Measurements from ENCODE around the gene NHERF2. TPM values are rescaled to one million over a fixed set of nuclear protein-coding genes. Genes with fewer than 3 reads are reported as not detected.

Gene NHERF2
- total and polyA plus RNA-seq, 7 donors: 61.6 to 156 (median 86.8) TPM

DNA sequence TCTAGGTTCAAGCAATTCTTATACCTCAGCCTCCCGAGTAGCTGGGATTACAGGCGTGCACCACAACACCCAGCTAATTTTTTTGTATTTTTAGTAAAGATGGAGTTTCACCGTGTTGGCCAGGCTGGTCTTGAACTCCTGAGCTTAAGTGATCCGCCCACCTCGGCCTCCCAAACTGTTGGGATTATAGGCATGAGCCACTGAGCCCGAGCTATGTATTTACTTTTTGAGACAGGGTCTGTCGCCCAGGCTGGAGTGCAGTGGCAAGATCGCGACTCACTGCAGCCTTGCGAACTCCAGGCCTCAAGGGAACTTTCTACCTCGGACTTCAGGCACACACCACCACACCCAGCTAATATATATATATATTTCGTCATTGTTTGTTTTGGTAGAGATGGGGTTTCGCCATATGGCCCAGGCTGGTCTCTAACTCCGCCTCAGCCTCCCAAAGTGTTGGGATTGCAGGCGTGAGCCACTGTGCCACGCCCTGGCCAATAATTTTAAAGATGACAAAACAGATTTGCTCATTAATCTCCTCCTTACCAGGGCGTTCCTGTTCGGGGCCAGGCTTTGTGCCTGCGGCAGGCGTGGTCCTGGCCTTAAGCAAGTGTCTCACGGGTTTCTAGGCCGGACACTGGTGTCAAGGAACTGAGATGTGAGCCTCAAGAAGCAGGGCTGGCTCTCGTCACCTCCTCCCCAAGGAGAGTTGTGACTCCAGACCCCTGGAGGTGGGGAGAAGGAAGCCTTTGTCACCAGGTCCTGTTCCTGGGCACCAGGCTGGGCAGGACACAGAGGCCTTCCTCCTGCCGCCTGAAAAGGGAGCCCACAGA, 11.4 kb upstream of the NHERF2 start:
- no peak overlapping the region for H3K4me3 ChIP-seq
- ATAC-seq: no peak
- peak in 1 of 2 donors; percentile 46 for DNase-seq
- no peaks in the 10 kb centered on the region for H3K9me3 ChIP-seq
- H3K27ac ChIP-seq: no peak overlapping the region
- peaks cover 4% of the 10 kb centered on the region for H3K4me1 ChIP-seq
- WGBS, 3 donors: 86 to 88% (median 86%) methylated on average over 24 of the region's 24 CpGs
- H3K27me3 ChIP-seq (ENCODE audit: insufficient read depth in 3 of 3, low read length in 2 of 3): peaks cover 0 to 13% (median 12%) of the 10 kb centered on the region in 3 donors
- intact Hi-C loops (cut with DNase I): no loop called here
- no peak for TF ChIP-seq CTCF (IDR thresholded peaks at IDR 0.05)
- H3K36me3 ChIP-seq (ENCODE audit: insufficient read depth in 1 of 2, low read depth in 1 of 2): no peaks in the 10 kb centered on the region

- Histone ChIP-seq H3K27me3 (ENCODE audit: insufficient read depth in 3 of 3, low read length in 2 of 3) (peaks cover 0 to 18% (median 15%) of the 10 kb centered on the region in 3 donors), H3K36me3 (ENCODE audit: insufficient read depth in 1 of 2, low read depth in 1 of 2) (no peaks in the 10 kb centered on the region), H3K4me3 (no peak overlapping the region), H3K9me3 (no peaks in the 10 kb centered on the region), H3K27ac (no peak overlapping the region), H3K4me1 (no peaks in the 10 kb centered on the region)
- DNase-seq (peak in 1 of 2 donors; percentile 35), ATAC-seq (no peak)
- TF ChIP-seq CTCF (IDR thresholded peaks at IDR 0.05): no peak
- intact Hi-C loops (cut with DNase I): no loop called here
- WGBS, 3 donors: 85 to 89% (median 87%) methylated on average over 7 of the region's 7 CpGs
Measured at GRCh38 chr16:2015947-2016208, 10.8 kb upstream of the NHERF2 start.

DNA sequence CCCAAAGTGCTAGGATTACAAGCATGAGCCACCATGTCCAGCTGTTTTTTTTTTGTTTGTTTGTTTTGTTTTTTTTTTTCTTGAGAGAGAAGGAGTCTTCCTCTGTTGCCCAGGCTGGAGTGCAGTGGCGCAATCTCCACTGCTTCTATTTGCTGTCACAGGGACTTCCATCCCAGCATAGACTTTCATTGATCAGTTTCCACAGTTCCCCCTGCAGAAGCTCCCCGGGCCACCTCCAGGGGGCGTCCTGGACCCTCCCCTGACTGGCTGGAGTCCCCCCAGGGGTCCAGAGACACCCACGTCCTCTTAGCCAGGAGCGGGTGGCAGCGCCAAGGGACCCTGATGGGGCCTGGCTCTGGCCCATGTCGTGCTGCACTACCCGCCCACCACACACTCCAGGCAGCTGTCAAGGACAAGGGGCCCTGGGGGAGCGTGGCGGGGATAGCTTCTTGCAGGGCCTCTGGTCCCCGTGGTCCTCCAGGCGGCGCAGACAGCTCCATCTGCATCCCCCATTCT, 10.2 kb upstream of the NHERF2 start:
- DNase-seq (peak in 1 of 2 donors; percentile 47), ATAC-seq (no peak)
- Histone ChIP-seq H3K27me3 (ENCODE audit: insufficient read depth in 3 of 3, low read length in 2 of 3) (peaks cover 0 to 24% (median 15%) of the 10 kb centered on the region in 3 donors), H3K36me3 (ENCODE audit: insufficient read depth in 1 of 2, low read depth in 1 of 2) (no peaks in the 10 kb centered on the region), H3K9me3 (no peaks in the 10 kb centered on the region), H3K27ac (no peak overlapping the region), H3K4me1 (no peaks in the 10 kb centered on the region), H3K4me3 (no peak overlapping the region)
- TF ChIP-seq CTCF (IDR thresholded peaks at IDR 0.05): peak; percentile 13
- WGBS, 3 donors: 27 to 35% (median 34%) methylated on average over 13 of the region's 13 CpGs
- intact Hi-C loops (cut with DNase I): no loop called here

GRCh38 chr16:2019518-2019920, 7.2 kb upstream of the NHERF2 start, which contains the start of gene NPW:
Gene NPW (plus strand): TSS chr16:2019785.
- ATAC-seq (no peak), DNase-seq (no peak)
- H3K4me3 ChIP-seq: peak within 1 kb of the TSS; percentile 43
- WGBS, 3 donors: 3 to 6% (median 5%) methylated on average over 13 to 33 of the region's 33 CpGs
- peaks cover 0 to 27% (median 18%) of the 10 kb centered on the region in 3 donors for H3K27me3 ChIP-seq (ENCODE audit: insufficient read depth in 3 of 3, low read length in 2 of 3)
- no peak for TF ChIP-seq CTCF (IDR thresholded peaks at IDR 0.05)
- no peaks in the 10 kb centered on the region for H3K36me3 ChIP-seq (ENCODE audit: insufficient read depth in 1 of 2, low read depth in 1 of 2)
- H3K9me3 ChIP-seq: no peaks in the 10 kb centered on the region
- peaks cover 3% of the 10 kb centered on the region for H3K4me1 ChIP-seq
- no peak within 1 kb of the TSS for H3K27ac ChIP-seq
- intact Hi-C loops (cut with DNase I): no loop called here

Data from psoas muscle (tissue), 8 donors.